Adrenal gland (tissue), 12 donors: ENCODE data around the gene CELF2. TPM values are rescaled to one million over a fixed set of nuclear protein-coding genes. Genes with fewer than 3 reads are reported as not detected.

Source experiments
- DNase-seq, 7 donors: peaks; one replicate each; pipeline ENCODE4 v3.0.0-alpha.2; 2019 to 2020
- H3K27ac ChIP-seq, 5 donors: fragments of 200-600 bp; sonication (generic) in 4 of 5; 1 replicate in 3 of 5; 2 replicates in 2 of 5; pipeline versions ENCODE4 v1.5.1 to v1.8.0; 2016 to 2020; ENCODE audit warnings: mild to moderate bottlenecking in 1 of 5
- H3K27me3 ChIP-seq: fragments of 200-600 bp; 2 replicates; pipeline ENCODE4 v1.8.0; 2021
- H3K36me3 ChIP-seq, 2 donors: fragments of 200-600 bp; replicated peaks in 1 of 2; 1 replicate in 1 of 2; 2 replicates in 1 of 2; pipeline versions ENCODE4 v1.5.1 to v1.8.0; 2018 to 2022
- H3K4me1 ChIP-seq, 2 donors: fragments of 200-600 bp; replicated peaks in 1 of 2; 1 replicate in 1 of 2; 2 replicates in 1 of 2; pipeline versions ENCODE4 v1.5.1 to v1.8.0; 2018 to 2021
- H3K4me3 ChIP-seq, 4 donors: fragments of 200-600 bp; sonication (generic) in 3 of 4; one replicate each; pipeline ENCODE4 v1.5.1; 2016 to 2018
- H3K9me3 ChIP-seq, 3 donors: fragments of 200-600 bp; sonication (generic) in 1 of 3; replicated peaks in 1 of 3; 1 replicate in 2 of 3; 2 replicates in 1 of 3; pipeline versions ENCODE4 v1.5.1 to v1.8.0; 2016 to 2021
- CTCF ChIP-seq, 6 experiments: fragments of 450-650 bp in 4 of 6; fragments of 200-600 bp in 2 of 6; sonication (generic) in 1 of 6; IDR thresholded peaks; 1 replicate in 5 of 6; 2 replicates in 1 of 6; pipeline versions ENCODE4 v1.5.1 to v1.8.0; 2016 to 2021; ENCODE audit warnings: antibody characterized with exemption in 6 of 6, mild to moderate bottlenecking in 2 of 6, moderate library complexity in 1 of 6
- POLR2A ChIP-seq, 2 donors: fragments of 450-650 bp; IDR thresholded peaks; one replicate each; pipeline ENCODE4 v1.6.1; 2017; ENCODE audit warnings: antibody characterized with exemption in 2 of 2, mild to moderate bottlenecking in 2 of 2, moderate library complexity in 1 of 2
- WGBS, 4 donors: extraction: QIAGEN DNeasy Blood & Tissue Kit in 2 of 4; methylation state at CpG; one replicate each; pipeline versions ENCODE4 v1.1.5 to v1.1.7; 2013 to 2017; 5-methylcytosine and 5-hydroxymethylcytosine counted together
- intact Hi-C, 2 donors: fragments of 100-400 bp; cut with DNase I; formaldehyde crosslinking; loops; one replicate each; pipeline versions ENCODE4 v1.14.1 to v1.15.0; 2022 to 2023
- polyA plus RNA-seq, 3 donors: library from polyadenylated mRNA; stranded (reverse); fragments of 200-250 nt in 2 of 3; fragments of 350-450 nt in 1 of 3; fragmentation: Illumina TruSeq in 1 of 3; extraction: RNeasy Lipid Tissue Mini Kit (QIAGEN cat#74804) in 1 of 3; gene quantifications; one replicate each; pipeline ENCODE4 v1.2.3, GENCODE V29; 2013 to 2014
- total RNA-seq, 9 donors: library from RNA; depleted of rRNA in 4 of 9; stranded (reverse); fragments of >200 nt in 4 of 9; fragments of 120-200 nt in 1 of 9; fragmentation: NEBNext Ultra II Directional in 1 of 9; extraction: Animal tissue kit (Norgen Biotek cat#: 25700) in 1 of 9; gene quantifications; one replicate each; pipeline versions ENCODE4 v1.1.0 to v1.2.4, GENCODE V29; 2013 to 2023
- donor health status: healthy with polysubstance abuse.
- donor health status: Bipolar disorder and iron deficiency.
- donor health status: DM: yes; HTN: yes; CAD: no.
- donor health status: DM: no; HTN: no; CAD: no.
- donor health status: DM: no; HTN: no; CAD: no.
- donor health status: DM: yes; HTN: yes; CAD: no.

Gene CELF2
- total and polyA plus RNA-seq, 12 donors, result 2.7 to 26.0 (median 10.3) TPM

- H3K27ac ChIP-seq, result peak overlapping the region in 1 of 5 donors; percentile 63
- no peaks in the 10 kb centered on the region for H3K27me3 ChIP-seq
- H3K36me3 ChIP-seq, result no peaks in the 10 kb centered on the region
- intact Hi-C loops, result no loop called here
- H3K9me3 ChIP-seq, result no peaks in the 10 kb centered on the region
- H3K4me1 ChIP-seq, result no peaks in the 10 kb centered on the region
- DNase-seq, result peak in 4 of 7 donors; percentile 27 to 68 (median 40)
- H3K4me3 ChIP-seq, result no peak overlapping the region
- WGBS, 4 donors, result 67 to 71% (median 69%) methylated on average over 17 of the region's 17 CpGs
- TF ChIP-seq POLR2A (IDR thresholded peaks at IDR 0.05) (no peak), CTCF (IDR thresholded peaks at IDR 0.05) (no peak)
These were observed 161.2 kb downstream of the CELF2 start for GRCh38 chr10:11178606-11179515.

GRCh38 chr10:11179516-11180105 is 161.9 kb downstream of the CELF2 start:
- Histone ChIP-seq H3K4me3 (no peak overlapping the region), H3K27ac (peak overlapping the region in 2 of 5 donors; percentile 34 to 63), H3K9me3 (no peaks in the 10 kb centered on the region), H3K4me1 (no peaks in the 10 kb centered on the region), H3K36me3 (no peaks in the 10 kb centered on the region), H3K27me3 (no peaks in the 10 kb centered on the region)
- WGBS, 4 donors, result 70 to 82% (median 73%) methylated on average over 6 of the region's 6 CpGs
- TF ChIP-seq CTCF (IDR thresholded peaks at IDR 0.05) (no peak), POLR2A (IDR thresholded peaks at IDR 0.05) (no peak)
- DNase-seq, result no peak
- intact Hi-C loops, result no loop called here

- no peaks in the 10 kb centered on the region for H3K27me3 ChIP-seq
- H3K36me3 ChIP-seq, result no peaks in the 10 kb centered on the region
- peak in 4 of 7 donors; percentile 26 to 57 (median 46) for DNase-seq
- 71 to 82% (median 76%) methylated on average over 9 to 14 of the region's 14 CpGs for WGBS, 4 donors
- H3K9me3 ChIP-seq, result no peaks in the 10 kb centered on the region
- no peak overlapping the region for H3K4me3 ChIP-seq
- no peaks in the 10 kb centered on the region for H3K4me1 ChIP-seq
- intact Hi-C loops, result no loop called here
- no peak for TF ChIP-seq CTCF (IDR thresholded peaks at IDR 0.05)
- no peak for TF ChIP-seq POLR2A (IDR thresholded peaks at IDR 0.05)
- H3K27ac ChIP-seq, result peak overlapping the region in 2 of 5 donors; percentile 34 to 63
These were observed 162.6 kb downstream of the CELF2 start for GRCh38 chr10:11180228-11180627.

GRCh38 chr10:11181978-11182377 is 164.3 kb downstream of the CELF2 start:
- no peak for DNase-seq
- Histone ChIP-seq H3K27me3 (no peaks in the 10 kb centered on the region), H3K4me1 (no peaks in the 10 kb centered on the region), H3K27ac (no peak overlapping the region), H3K9me3 (no peaks in the 10 kb centered on the region), H3K4me3 (no peak overlapping the region), H3K36me3 (no peaks in the 10 kb centered on the region)
- TF ChIP-seq CTCF (IDR thresholded peaks at IDR 0.05) (no peak), POLR2A (IDR thresholded peaks at IDR 0.05) (no peak)
- intact Hi-C loops, result no loop called here
- 69 to 80% (median 72%) methylated on average over 6 of the region's 6 CpGs for WGBS, 4 donors
